SK-N-SH (cell line): ENCODE measurements around the gene PDE6B. TPM values are rescaled to one million over a fixed set of nuclear protein-coding genes. Genes with fewer than 3 reads are reported as not detected.

Source experiments
- CTCF ChIA-PET: fragments of 300-600, 350-600 bp; formaldehyde crosslinking; extraction: SDS; loops from one replicate; lab custom pipeline; 2021; lab: Yijun Ruan, JAX
- POLR2A ChIA-PET: fragments of 350-600 bp; sonication (Branson Sonifier 250); formaldehyde crosslinking; extraction: SDS; loops from one replicate; lab custom pipeline; 2020; ENCODE audit warnings: antibody characterized with exemption, inconsistent platforms; lab: Yijun Ruan, JAX
- DNase-seq: peaks from one replicate; pipeline ENCODE4 v3.0.0; 2012
- H2AFZ ChIP-seq: fragments of 200-600 bp; sonication (generic); 2 replicates; pipeline ENCODE4 v1.8.1; 2016; ENCODE audit warnings: antibody characterized with exemption, mild to moderate bottlenecking, low read depth
- H3F3A ChIP-seq: fragments of 200-600 bp; sonication (generic); replicated peaks from 2 replicates; pipeline ENCODE3; 2016; ENCODE audit warnings: antibody characterized with exemption, mild to moderate bottlenecking; ENCODE audit not compliant: insufficient read depth
- H3K27ac ChIP-seq, 2 experiments: fragments of 200-500 bp in 1 of 2; fragments of 200-600 bp in 1 of 2; sonication (Bioruptor generic) in 1 of 2; sonication (generic), shearing (Covaris generic) in 1 of 2; 2 replicates each; pipeline versions ENCODE4 v1.5.1 to v1.6.1; 2014 to 2016; ENCODE audit warnings: low read depth in 2 of 2, inconsistent platforms in 1 of 2, low read length in 1 of 2, mild to moderate bottlenecking in 1 of 2, mixed read lengths in 1 of 2
- H3K27me3 ChIP-seq: fragments of 200-600 bp; sonication (generic), shearing (Covaris generic); 2 replicates; pipeline ENCODE4 v1.6.1; 2016; ENCODE audit warnings: mixed run types; ENCODE audit not compliant: insufficient read depth
- H3K36me3 ChIP-seq, 2 experiments: fragments of 200-500 bp in 1 of 2; fragments of 200-600 bp in 1 of 2; sonication (Bioruptor generic) in 1 of 2; sonication (generic) in 1 of 2; replicated peaks in 1 of 2; 2 replicates each; pipeline versions ENCODE3 to v1.5.1; 2014 to 2016; ENCODE audit warnings: low read length in 1 of 2, mild to moderate bottlenecking in 1 of 2; ENCODE audit not compliant: insufficient read depth in 2 of 2, control insufficient read depth in 1 of 2
- H3K4me1 ChIP-seq, 2 experiments: fragments of 200-500 bp in 1 of 2; fragments of 200-600 bp in 1 of 2; sonication (Bioruptor generic) in 1 of 2; sonication (generic), shearing (Covaris generic) in 1 of 2; 2 replicates each; pipeline versions ENCODE4 v1.5.1 to v1.6.1; 2014 to 2016; ENCODE audit warnings: low read depth in 1 of 2, low read length in 1 of 2, mixed run types in 1 of 2; ENCODE audit not compliant: insufficient read depth in 2 of 2, control insufficient read depth in 1 of 2
- H3K4me2 ChIP-seq: fragments of 200-600 bp; sonication (generic), shearing (Covaris generic); 2 replicates; pipeline ENCODE4 v1.6.1; 2017; ENCODE audit warnings: mixed run types
- H3K4me3 ChIP-seq, 2 experiments: fragments of 200-500 bp in 1 of 2; fragments of 200-600 bp in 1 of 2; sonication (Bioruptor generic) in 1 of 2; sonication (generic), shearing (Covaris generic) in 1 of 2; 2 replicates each; pipeline versions ENCODE4 v1.5.1 to v1.8.1; 2014 to 2016; ENCODE audit warnings: low read depth in 2 of 2, inconsistent platforms in 1 of 2, low read length in 1 of 2, mild to moderate bottlenecking in 1 of 2, mixed read lengths in 1 of 2, moderate library complexity in 1 of 2
- H3K79me2 ChIP-seq: fragments of 200-600 bp; sonication (generic); 2 replicates; pipeline ENCODE4 v1.8.1; 2017; ENCODE audit warnings: mild to moderate bottlenecking; ENCODE audit not compliant: insufficient read depth
- H3K9ac ChIP-seq: fragments of 200-600 bp; sonication (generic); 2 replicates; pipeline ENCODE4 v1.6.1; 2017; ENCODE audit warnings: mixed run types
- H3K9me2 ChIP-seq: fragments of 200-600 bp; sonication (generic); 2 replicates; pipeline ENCODE4 v1.6.1; 2017; ENCODE audit warnings: mixed run types
- H3K9me3 ChIP-seq: fragments of 200-600 bp; sonication (generic); 2 replicates; pipeline ENCODE4 v1.6.1; 2017; ENCODE audit warnings: mixed run types, mild to moderate bottlenecking, moderate library complexity
- H4K20me1 ChIP-seq: fragments of 200-600 bp; sonication (generic); 2 replicates; pipeline ENCODE4 v1.6.1; 2017; ENCODE audit warnings: mild to moderate bottlenecking, mixed run types; ENCODE audit not compliant: insufficient read depth
- ELF1 ChIP-seq: IDR thresholded peaks from 2 replicates; pipeline ENCODE4 v1.4.0; 2012
- GABPA ChIP-seq: IDR thresholded peaks from 2 replicates; pipeline ENCODE4 v1.4.0; 2012; ENCODE audit warnings: low read depth, mild to moderate bottlenecking
- MXI1 ChIP-seq: IDR thresholded peaks from 2 replicates; pipeline ENCODE4 v1.6.1; 2012; ENCODE audit warnings: mild to moderate bottlenecking, low read depth, low read length, improper control_type of control experiment
- NRF1 ChIP-seq: IDR thresholded peaks from 2 replicates; pipeline ENCODE4 v1.6.1; 2012; ENCODE audit warnings: low read depth, mild to moderate bottlenecking, low read length
- POLR2AphosphoS5 ChIP-seq: IDR thresholded peaks from 2 replicates; pipeline ENCODE4 v1.6.1; 2012; ENCODE audit warnings: low read depth, low read length
- SIN3A ChIP-seq: IDR thresholded peaks from 2 replicates; pipeline ENCODE4 v1.6.1; 2012; ENCODE audit warnings: low read depth, mild to moderate bottlenecking, low read length, moderate library complexity, borderline replicate concordance
- SMC3 ChIP-seq: IDR thresholded peaks from 2 replicates; pipeline ENCODE4 v1.6.1; 2012; ENCODE audit warnings: low read depth, low read length, improper control_type of control experiment
- TAF1 ChIP-seq: IDR thresholded peaks from 2 replicates; pipeline ENCODE4 v1.6.1; 2012; ENCODE audit warnings: low read depth, mild to moderate bottlenecking, low read length, moderate library complexity, borderline replicate concordance
- TEAD4 ChIP-seq: IDR thresholded peaks from 2 replicates; pipeline ENCODE4 v1.4.0; 2012; ENCODE audit warnings: mild to moderate bottlenecking, borderline replicate concordance; ENCODE audit not compliant: insufficient read depth
- YY1 ChIP-seq: IDR thresholded peaks from 2 replicates; pipeline ENCODE4 v1.4.0; 2012; ENCODE audit warnings: low read depth, mild to moderate bottlenecking
- WGBS: methylation state at CpG from one replicate; pipeline ENCODE4 v1.1.6; 2017; ENCODE audit warnings: low lambda C conversion rate; 5-methylcytosine and 5-hydroxymethylcytosine counted together
- polyA plus RNA-seq, 3 experiments: library from polyadenylated mRNA; depleted of rRNA; stranded (reverse); fragments of >200 nt; gene quantifications; 2 replicates each; pipeline ENCODE4 v1.2.3, GENCODE V29; 2012
- TF ChIP-seq, protein P1 (sequence below): fragments of 150-350 bp; IDR thresholded peaks from 2 replicates; pipeline ENCODE4 v1.6.1; 2017; ENCODE audit warnings: antibody characterized with exemption, low read length, low read depth, borderline replicate concordance
- TF ChIP-seq, protein P2 (sequence below): IDR thresholded peaks from 2 replicates; pipeline ENCODE4 v1.4.0; 2012; ENCODE audit warnings: low read depth
- TF ChIP-seq, protein P3 (sequence below): IDR thresholded peaks from 2 replicates; pipeline ENCODE4 v1.6.1; 2012; ENCODE audit warnings: mild to moderate bottlenecking, low read depth, low read length, moderate library complexity
- TF ChIP-seq, protein P4 (sequence below): IDR thresholded peaks from 2 replicates; pipeline ENCODE4; 2012

The PDE6B gene
- polyA plus RNA-seq, 1 of the 3 experiments (the other 2 are of a cell fraction), result 1.2 TPM

DNA sequence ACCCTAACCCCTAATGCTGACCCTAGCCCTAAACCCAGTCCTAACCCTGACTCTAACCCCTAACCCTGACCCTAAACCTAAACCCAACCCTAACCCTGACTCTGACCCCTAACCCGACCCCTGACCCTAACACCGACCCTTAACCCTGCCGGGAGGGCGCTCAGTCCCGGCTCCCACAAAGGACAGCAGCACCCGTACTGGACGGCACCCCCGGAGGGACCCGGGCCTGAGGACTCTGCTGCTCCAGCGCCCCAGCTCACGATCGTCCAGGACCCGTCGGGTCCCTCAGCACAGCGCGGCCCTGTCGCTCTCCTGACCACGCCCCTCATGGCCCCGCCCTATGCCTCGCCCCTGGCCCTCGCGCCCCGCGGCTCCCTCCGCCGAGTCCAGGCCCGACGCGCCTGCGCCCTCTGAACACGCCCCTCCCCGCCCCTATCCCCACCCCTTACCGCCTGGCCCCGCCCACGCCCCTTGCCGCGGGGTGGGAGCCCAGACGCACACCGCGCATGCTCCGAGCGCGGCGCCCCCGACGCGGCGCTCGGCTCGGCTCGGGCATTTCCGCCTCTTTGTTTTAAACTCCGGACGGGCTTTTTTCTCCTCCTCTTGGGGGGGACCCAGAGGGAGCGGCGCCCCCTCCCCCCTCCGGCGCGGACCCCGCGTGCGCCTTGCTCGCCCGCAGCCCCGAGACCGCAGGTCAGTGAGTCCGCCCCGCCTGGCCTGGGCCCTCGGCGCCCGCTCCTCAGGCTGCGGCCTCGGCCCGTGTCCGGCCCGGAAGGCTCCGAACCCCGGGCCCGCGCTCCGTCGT lies 80.1 kb downstream of the PDE6B start, which contains the start of gene PCGF3:
PCGF3 (plus strand) TSS at position 555 of the 805 bp plus-strand sequence. CDS start 27,849 bp downstream, outside the sequence.
- Histone ChIP-seq H3F3A (peaks cover 3% of the 10 kb centered on the region), H3K9me2 (no peaks in the 10 kb centered on the region)
- peak; percentile 22 for TF ChIP-seq MXI1
- TF ChIP-seq, protein P1, sequence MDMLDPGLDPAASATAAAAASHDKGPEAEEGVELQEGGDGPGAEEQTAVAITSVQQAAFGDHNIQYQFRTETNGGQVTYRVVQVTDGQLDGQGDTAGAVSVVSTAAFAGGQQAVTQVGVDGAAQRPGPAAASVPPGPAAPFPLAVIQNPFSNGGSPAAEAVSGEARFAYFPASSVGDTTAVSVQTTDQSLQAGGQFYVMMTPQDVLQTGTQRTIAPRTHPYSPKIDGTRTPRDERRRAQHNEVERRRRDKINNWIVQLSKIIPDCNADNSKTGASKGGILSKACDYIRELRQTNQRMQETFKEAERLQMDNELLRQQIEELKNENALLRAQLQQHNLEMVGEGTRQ, result no peak
- TF ChIP-seq GABPA, result no peak
- no peak for TF ChIP-seq YY1
- TF ChIP-seq, protein P2, sequence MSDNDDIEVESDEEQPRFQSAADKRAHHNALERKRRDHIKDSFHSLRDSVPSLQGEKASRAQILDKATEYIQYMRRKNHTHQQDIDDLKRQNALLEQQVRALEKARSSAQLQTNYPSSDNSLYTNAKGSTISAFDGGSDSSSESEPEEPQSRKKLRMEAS, result peak; percentile 32; the same call in 1 of the 2 replicates
- TF ChIP-seq SMC3, result no peak
- peak; percentile 77 for TF ChIP-seq NRF1
- TF ChIP-seq POLR2AphosphoS5, result peak; percentile 83
- TF ChIP-seq, protein P3, sequence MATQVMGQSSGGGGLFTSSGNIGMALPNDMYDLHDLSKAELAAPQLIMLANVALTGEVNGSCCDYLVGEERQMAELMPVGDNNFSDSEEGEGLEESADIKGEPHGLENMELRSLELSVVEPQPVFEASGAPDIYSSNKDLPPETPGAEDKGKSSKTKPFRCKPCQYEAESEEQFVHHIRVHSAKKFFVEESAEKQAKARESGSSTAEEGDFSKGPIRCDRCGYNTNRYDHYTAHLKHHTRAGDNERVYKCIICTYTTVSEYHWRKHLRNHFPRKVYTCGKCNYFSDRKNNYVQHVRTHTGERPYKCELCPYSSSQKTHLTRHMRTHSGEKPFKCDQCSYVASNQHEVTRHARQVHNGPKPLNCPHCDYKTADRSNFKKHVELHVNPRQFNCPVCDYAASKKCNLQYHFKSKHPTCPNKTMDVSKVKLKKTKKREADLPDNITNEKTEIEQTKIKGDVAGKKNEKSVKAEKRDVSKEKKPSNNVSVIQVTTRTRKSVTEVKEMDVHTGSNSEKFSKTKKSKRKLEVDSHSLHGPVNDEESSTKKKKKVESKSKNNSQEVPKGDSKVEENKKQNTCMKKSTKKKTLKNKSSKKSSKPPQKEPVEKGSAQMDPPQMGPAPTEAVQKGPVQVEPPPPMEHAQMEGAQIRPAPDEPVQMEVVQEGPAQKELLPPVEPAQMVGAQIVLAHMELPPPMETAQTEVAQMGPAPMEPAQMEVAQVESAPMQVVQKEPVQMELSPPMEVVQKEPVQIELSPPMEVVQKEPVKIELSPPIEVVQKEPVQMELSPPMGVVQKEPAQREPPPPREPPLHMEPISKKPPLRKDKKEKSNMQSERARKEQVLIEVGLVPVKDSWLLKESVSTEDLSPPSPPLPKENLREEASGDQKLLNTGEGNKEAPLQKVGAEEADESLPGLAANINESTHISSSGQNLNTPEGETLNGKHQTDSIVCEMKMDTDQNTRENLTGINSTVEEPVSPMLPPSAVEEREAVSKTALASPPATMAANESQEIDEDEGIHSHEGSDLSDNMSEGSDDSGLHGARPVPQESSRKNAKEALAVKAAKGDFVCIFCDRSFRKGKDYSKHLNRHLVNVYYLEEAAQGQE, result 0 out of 2 replicates have a peak, but pooled peaks have one; percentile 41
- TF ChIP-seq ELF1, result no peak
- peak; percentile 43; the same call in 1 of the 2 replicates for TF ChIP-seq TAF1
- no peak for TF ChIP-seq TEAD4
- TF ChIP-seq, protein P4, sequence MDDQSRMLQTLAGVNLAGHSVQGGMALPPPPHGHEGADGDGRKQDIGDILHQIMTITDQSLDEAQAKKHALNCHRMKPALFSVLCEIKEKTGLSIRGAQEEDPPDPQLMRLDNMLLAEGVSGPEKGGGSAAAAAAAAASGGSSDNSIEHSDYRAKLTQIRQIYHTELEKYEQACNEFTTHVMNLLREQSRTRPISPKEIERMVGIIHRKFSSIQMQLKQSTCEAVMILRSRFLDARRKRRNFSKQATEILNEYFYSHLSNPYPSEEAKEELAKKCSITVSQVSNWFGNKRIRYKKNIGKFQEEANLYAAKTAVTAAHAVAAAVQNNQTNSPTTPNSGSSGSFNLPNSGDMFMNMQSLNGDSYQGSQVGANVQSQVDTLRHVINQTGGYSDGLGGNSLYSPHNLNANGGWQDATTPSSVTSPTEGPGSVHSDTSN, result peak; percentile 79
- TF ChIP-seq SIN3A, result 0 out of 2 replicates have a peak, but pooled peaks have one; percentile 7
- TF ChIP-seq, all 33 proteins: peak for 8
- Histone ChIP-seq H2AFZ (peak within 1 kb of the TSS; percentile 78; the same call in 1 of the 2 replicates), H3K4me3 (peak within 1 kb of the TSS; percentile 93 to 97), H3K27me3 (no peaks in the 10 kb centered on the region), H3K27ac (peak within 1 kb of the TSS; percentile 69 to 87), H3K79me2 (peaks cover 44% of the 10 kb centered on the region), H3K9ac (peak within 1 kb of the TSS; percentile 100), H3K9me3 (no peaks in the 10 kb centered on the region), H3K4me1 (peaks cover 0 to 25% of the 10 kb centered on the region in 2 experiments; a peak in 2 of 4 replicates), H4K20me1 (peaks cover 32% of the 10 kb centered on the region), H3K4me2 (peak within 1 kb of the TSS; percentile 98), H3K36me3 (peaks cover 0 to 7% of the 10 kb centered on the region in 2 experiments)
- WGBS, result 4% methylated on average over 30 of the region's 82 CpGs
- POLR2A ChIA-PET, result no interaction called here
- DNase-seq, result peak; percentile 100
- CTCF ChIA-PET, result interaction anchor here (0.7 kb wide), 1 partner anchor 37 kb away, joined by 3 read pairs; no protein-coding TSS in a partner anchor
